EH (cell line): ENCODE data around the gene KATNB1.
"Not testable (repeated sequence)": the region's sequence is repeated elsewhere in the genome, so short reads cannot be mapped to it uniquely, and the experiment has no call there.

Experiments
- DNase-seq: peaks from one replicate; pipeline ENCODE4 v3.0.0-alpha.2; 2015; ENCODE audit warnings: low read depth

The KATNB1 gene

DNA sequence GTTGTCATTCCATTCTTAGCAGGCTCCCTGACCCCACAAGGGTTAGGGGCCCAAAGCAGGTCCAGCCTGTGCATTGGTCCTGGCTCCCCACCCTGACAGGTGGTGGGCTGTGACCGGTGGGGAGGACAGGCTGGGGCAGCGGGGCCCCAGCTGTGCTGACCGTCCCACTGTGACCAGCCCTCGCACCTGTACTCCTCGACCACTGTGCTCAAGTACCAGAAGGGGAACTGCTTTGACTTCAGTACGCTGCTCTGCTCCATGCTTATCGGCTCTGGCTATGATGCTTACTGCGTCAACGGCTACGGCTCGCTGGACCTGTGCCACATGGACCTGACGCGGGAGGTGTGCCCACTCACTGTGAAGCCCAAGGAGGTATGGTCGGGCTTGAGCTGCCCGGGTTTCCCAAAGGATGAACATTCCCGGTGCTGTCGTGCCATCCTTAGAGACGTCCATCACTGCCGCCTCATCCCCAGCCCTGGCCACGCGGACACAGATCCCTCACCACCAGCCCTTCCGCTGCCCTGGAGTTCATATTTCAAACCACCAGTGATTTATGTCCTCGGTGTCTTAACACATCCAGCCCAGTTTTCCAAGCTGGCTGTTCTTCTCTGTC lies 33.7 kb upstream of the KATNB1 start:
- no peak for DNase-seq

DNA sequence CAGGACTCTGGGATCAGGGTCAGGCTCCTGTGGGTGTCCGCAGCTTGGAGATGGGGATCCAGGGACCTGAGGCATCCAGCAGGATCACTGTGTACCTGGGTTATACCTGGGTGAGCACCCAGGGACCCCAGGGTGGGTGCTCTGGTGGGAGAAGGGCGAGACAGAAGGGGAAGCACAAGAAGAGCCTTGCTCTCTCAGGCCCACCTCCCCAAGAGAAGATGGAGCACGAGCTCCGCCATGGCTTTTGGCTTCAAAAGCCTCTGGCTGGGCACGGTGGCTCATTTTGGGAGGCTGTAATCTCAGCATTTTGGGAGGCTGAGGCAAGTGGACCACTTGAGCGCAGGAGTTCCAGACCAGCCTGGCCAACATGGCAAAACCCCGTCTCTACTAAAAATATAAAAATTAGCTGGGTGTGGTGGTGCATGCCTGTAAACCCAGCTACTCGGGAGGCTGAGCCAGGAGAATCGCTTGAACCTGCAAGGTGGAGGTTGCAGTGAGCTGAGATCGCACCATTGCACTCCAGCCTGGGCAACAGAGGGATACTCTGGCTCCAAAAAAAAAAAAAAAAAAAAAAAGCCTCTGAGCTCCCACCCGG lies 32.1 kb upstream of the KATNB1 start:
- no peak for DNase-seq

DNA sequence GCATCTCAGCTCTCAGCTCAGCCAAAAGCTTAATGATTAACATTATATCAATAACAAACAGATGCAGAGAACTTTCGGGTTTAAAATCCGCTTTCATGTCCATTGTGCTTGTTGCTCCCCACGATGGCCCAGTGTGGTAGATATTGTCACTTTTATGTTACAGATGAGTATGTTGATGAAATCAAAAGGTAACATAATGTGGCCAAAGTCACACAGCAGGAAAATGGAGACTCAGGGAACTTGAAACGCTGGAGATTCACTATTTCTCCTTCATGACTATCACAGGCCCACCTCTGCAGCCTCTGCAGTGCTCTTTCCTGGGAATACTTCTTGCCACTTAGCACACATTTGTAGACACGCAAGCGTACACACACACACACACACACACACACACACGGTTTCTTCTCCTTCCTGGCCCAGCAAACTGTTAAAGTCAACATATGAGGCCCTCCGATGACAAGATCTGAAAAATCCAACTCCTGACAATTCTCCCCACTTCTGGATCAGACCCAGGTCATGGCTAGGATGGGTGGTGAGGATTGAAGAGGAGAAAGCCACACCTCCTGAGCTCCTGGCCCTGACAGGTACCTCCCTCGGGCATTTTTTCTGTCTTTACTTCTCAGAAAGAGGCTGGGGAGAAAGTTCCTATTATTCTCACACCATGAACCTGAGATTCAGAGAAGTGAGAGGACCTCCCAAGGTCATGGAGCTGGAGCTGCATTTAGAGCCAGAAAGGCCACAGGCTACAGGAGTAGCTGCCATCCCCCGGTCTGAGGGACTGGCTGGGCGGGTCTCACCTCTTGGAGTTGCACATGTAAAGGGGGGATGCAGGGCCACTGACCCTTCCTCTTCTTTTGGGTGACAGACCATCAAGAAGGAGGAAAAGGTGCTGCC lies 31.3 kb upstream of the KATNB1 start:
- no peak for DNase-seq

DNA sequence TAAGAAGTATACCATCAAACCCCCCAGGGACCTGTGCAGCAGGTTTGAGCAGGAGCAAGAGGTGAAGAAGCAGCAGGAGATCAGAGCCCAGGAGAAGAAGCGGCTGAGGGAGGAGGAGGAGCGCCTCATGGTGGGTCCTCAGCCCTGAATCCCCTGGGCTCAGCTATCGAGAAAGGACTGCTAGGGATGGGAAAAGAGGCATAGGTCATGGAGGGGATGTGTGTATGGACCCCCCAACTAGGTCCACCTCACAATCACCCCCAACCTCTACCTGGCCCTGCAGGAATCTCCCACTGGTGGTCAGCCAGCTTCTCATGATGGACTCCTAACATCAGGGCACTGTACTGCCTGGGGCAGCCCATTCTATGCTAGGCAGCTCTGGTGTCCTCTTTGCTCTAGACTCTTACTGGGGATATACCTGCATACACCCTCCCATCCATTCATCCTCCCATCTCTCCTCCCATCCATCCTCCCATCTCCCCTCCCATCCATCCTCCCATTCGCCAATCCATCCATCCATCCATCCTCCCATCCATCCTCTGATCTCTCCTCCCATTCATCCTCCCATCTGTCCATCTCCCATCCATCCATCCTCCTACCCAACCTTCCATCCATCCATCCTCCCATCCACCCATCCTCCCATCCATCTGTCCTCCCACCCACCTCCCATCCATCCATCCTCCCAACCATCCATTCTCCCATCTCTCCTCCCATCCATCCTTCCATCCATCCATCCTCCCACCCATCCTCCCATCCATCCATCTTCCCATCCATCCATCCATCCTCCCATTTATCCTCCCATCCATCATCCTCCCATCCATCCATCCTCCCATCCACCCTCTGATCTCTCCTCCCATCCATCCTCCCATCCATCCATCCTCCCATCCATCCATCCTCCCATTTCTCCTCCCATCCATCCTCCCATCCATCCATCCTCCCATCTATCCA lies 30.4 kb upstream of the KATNB1 start:
- DNase-seq, result no peak

DNA sequence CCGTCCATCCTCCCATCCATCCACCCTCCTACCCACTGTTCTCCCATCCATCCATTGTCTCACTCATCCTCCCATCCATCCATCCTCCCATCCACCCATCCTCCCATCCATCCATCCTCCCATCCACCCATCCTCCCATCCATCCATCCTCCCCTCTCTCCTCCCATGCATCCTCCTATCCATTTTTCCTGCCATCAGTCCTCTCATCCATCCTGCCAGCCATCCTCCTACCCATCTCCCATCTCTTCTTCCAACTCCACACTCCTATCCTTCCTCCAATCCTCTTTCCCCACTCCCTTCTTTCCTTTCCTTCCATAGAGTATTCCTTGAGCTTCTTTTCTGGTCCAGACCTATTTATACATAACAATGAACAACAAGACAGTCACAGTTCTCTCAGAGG lies 28.9 kb upstream of the KATNB1 start:
- DNase-seq, result no peak

DNA sequence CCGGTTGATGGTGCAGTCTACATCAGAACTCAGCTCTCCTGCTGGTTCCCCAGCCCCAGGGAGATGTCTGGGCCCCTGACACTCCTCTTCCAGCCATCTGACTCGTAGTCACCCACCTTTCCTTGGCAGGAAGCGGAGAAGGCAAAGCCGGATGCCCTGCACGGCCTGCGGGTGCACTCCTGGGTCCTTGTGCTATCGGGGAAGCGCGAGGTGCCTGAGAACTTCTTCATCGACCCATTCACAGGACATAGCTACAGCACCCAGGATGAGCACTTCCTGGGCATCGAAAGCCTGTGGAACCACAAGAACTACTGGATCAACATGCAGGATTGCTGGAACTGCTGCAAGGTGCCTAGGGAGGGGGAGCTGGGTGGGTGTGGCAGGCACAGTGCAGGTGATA lies 28.2 kb upstream of the KATNB1 start:
- DNase-seq, result no peak

DNA sequence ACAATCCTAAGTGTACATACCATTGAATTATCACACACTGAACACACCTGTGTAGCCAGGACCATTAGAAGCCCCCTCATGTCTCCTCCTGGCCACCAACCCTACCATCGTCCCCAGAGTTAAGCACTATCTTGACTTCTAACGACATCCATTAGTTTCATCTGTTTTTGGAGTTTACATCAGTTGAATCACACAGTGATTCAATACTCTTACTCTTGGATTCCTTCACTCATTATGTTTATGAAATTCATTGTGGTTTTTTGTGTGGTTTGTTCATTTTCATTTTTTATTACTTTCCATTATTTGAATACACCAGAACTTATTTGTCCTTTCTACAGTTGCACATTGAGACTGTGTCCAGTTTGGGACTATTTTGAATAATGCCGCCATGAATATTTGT lies 27.4 kb upstream of the KATNB1 start:
- no peak for DNase-seq

DNA sequence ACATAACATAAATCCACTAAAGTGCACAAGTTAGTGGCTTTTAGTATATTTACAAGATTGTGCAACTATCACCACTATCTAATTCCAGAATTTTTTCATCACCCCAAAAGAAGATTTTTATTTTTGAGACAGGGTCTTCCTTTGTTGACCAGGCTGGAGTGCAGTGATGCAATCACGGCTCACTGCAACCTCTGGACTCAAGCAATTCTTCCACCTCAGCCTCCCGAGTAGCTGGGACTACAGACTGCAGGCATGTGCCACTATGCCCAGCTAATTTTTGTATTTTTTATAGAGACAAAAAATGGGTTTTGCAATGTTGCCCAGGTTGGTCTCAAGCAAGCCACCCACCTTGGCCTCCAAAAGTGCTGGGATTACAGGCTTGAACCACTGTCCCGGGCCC lies 25.9 kb upstream of the KATNB1 start:
- DNase-seq, result no peak

DNA sequence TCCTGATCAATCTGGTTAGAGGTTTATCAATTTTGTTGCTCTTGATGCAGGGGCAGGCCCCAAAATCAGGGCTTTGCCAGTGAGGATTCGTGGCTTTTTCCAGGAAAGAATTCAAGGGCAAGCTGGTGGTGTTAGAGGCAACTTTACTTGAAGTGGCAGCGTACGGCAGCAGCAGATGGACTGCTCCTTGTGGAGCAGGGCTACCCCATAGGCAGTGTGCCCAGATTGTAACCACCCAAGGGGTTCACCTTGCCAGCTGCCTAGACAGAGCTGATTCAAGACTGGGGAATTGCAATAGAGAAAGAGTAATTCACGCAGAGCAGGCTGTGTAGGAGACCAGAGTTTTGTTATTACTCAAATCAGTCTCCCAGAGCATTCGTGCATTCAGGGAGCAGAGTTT lies 24.2 kb upstream of the KATNB1 start:
- DNase-seq, result no peak

DNA sequence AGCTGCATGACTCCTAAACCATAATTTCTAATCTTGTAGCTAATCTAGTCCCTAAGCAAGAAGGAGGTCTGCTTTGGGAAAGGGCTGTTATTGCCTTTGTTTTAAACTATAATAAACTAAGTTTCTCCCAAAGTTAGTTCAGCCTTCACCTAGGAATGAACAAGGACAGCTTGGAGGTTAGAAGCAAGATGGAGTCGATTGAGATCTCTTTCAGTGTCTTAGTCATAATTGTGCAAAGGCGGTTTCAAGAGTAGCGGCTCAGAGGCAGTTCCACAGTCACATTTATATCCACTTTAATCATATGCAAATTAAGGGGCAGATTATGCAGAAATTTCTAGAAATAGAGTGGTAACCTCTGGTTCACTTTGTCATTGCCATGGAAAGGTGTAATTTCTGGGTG lies 23.6 kb upstream of the KATNB1 start:
- DNase-seq, result no peak

DNA sequence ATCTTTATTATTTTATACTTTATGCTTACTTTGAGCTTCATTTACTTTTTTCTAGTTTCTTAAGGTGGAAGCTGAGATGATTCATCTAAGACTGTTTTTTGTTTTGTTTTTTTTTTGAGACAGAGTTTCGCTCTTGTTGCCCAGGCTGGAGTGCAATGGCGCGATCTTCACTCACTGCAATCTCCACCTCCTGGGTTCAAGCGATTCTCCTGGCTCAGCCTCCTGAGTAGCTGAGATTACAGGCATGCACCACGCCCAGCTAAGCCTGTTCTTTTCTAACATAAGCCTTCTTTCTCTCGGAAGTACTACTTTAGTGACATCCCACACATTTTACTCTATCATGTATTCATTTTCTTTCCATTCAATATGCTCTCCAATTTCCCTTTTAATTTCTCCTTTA lies 23.0 kb upstream of the KATNB1 start:
- not testable (repeated sequence) for DNase-seq

DNA sequence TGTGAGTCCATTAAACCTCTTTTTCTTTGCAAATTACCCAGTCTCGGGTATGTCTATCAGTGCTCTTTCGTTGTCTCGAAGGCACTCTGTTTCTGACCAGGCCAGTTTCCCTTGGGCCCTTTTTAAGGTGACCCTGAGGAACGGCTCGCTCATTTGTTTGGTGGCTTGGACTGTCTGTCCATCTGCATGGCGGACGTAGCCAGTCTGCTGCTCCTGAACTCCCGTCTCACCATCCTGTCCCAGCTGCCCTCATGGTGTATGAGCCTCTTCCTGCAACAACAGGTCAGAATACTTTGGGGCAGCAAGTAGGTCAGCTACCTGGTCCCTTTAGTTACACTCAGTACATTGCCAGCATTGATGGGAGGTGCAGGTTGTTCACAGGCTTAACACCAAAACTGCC lies 22.0 kb upstream of the KATNB1 start:
- no peak for DNase-seq

DNA sequence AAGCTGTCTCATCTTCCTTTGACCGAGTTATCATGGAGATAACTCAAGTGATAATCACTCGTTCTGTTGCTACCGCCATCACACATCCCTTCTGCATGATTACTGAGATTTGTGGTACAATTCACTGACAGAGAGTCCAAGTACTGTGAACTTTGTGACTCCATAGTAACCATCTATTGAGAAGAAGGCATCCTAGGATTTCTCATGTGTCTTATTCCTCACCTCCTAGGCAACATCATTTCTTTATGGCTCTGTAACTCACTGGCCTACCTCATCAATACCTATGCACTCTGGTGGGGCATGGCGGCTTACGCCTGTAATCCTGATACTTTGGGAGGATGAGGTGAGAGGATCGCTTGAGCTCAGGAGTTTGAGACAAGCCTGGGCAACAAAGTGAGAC lies 21.5 kb upstream of the KATNB1 start:
- no peak for DNase-seq

DNA sequence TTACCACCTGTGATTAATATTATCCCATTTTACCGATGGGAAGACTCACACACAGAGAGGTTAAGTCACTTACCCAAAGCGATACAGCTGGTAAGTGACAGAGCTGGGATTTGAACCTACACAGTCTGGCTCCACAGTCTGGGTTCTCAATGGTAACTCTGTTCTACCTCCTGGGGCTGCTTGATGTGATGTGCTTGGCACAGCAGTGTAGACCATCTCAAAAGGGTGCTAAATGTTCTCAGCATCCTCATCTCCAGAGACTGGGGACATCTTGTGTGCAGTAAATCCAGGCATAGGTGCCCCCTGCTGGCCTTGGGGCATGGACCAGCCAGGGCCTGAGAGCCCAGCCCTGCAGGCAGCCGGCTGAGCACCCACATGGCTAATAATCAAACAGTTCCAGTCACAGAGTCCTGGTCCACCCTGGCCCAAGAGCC lies 15.4 kb upstream of the KATNB1 start:
- peak; percentile 63 for DNase-seq

DNA sequence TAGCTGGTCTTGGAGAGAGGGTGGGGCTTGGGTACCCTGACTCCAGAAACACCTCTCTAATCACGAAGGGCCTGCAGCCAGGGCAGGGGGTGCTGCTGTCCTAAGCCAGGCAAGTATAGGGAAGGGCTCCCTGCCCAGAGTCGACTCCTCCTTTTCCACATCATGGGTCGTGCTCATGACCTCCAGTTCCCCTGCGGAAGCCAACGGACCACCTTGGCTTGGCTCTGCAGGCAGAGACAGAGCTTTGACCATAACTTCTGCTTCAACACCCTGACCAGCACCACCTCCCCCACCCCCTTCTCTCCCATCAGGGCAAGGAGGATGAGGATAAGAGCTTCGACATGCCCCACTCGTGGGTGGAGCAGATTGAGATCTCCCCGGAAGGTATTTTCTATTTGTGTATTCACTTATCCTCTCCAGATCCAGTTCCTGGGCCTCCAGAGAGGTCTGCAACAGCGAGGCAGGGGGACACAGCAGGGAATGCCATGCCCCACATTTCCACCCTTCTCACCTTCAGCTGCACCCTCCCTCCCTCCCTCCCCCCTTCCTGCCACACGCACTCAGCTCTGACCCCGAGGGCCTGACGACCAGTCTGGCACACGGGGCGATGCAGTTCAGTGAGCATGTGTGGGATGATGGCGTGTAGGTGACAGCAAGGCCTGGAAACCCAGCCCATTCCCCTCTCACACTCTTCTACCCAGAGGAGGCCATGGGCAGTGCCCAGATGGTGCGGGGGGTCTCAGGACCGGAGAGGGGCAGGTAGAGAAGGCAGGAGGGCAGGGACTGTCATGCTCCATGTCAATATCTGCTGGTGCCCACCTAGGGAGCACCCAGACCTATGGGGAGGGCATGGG lies 14.0 kb upstream of the KATNB1 start:
- DNase-seq, result no peak

DNA sequence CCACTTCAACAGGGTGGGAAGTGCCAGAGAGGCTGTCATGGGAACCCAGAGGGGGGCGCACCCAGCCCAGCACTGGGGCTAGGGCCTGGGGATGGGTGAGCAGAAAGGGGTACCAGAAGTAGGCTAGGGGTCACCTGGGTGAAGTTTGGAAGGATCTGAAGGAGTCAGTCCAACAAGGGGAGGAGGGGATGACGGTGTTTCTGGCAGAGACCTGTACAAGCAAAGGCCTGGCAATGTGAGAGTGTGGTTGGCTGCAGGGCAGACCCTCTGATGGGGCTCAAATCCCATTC lies 13.4 kb upstream of the KATNB1 start:
- no peak for DNase-seq

DNA sequence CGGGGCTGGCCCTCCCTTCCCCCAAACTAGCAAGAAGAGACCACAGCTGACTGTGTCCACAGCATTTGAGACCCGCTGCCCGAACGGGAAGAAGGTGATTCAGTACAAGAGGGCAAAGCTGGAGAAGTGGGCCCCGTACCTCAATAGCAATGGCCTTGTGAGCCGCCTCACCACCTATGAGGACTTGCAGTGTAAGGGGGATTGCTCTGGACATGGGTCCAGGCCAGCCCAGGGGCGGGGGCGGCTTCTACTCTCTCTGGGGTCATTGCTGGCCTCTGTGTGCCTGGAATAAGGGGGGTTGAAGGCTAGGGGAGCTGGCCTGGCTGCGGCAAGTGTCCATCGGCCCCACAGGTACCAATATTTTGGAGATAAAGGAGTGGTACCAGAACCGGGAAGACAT lies 12.9 kb upstream of the KATNB1 start:
- no peak for DNase-seq

DNA sequence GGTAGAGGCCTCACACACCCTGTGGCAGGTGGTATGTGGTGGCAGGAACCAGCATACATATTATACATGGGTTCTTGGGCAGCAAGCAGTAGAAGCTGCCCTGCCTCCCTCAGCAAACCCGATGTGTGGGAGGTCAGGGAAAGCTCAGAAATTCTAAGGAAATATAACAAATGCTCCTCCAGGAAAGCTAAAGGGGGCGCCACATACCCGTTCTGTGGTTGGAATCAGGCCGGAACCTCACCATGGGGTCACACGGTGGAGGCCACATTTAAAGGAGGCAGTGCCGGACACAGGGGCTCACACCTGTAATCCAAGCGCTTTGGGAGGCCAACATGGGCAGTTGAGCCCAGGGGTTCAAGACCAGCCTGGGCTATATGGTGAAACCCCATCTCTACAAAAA lies 12.4 kb upstream of the KATNB1 start:
- peak; percentile 12 for DNase-seq

DNA sequence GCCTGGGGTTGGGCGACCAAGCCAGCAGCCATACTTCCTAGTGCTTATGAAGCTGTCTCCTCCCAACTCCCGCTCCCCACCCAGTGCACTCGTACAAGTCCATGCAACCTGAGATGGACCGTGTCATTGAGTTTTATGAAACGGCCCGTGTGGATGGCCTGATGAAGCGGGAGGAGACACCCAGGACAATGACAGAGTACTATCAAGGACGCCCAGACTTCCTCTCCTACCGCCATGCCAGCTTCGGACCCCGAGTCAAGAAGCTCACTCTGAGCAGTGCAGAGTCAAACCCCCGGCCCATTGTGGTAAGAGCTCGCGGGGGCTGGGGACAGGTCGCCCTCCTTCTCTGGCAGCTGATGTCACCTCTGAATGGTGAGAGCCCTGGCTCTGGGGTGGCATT lies 11.0 kb upstream of the KATNB1 start:
- DNase-seq, result no peak

DNA sequence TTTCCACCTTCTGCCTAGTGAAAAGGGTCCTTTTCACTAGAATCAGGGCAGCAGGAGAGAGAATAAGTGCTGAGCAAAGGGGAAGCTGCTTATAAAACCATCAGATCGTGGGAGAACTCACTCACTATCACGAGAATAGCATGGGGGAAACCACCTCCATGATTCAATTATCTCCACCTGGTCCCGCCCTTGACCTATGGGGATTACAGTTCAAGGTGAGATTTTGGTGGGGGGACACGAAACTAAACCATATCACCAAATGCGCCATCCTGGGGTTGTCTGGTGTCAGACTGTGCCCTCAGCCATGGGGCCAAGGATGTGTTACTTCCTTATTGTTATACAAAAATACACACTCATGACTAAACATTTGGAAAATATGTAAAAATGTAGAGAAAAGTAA lies 10.4 kb upstream of the KATNB1 start:
- DNase-seq, result no peak

DNA sequence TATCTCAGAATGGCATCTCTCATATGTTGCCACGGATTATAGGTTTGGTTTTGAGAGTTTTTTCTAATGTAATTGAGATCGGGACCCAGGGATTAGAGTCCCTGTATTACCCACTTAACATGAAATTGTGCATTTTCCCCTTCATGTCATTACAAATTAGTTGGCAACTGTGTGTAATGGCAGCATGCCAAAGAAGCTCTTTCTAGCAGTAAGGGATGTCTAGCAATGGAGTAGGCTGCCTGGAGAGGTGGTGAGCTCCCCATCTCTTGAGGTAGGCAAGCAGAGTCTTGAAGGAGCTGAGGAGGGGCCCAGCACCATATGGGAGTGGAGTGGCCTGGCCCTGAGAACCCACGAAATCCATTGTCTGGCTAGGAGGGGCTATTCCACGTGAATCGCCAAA lies 10.0 kb upstream of the KATNB1 start:
- no peak for DNase-seq

DNA sequence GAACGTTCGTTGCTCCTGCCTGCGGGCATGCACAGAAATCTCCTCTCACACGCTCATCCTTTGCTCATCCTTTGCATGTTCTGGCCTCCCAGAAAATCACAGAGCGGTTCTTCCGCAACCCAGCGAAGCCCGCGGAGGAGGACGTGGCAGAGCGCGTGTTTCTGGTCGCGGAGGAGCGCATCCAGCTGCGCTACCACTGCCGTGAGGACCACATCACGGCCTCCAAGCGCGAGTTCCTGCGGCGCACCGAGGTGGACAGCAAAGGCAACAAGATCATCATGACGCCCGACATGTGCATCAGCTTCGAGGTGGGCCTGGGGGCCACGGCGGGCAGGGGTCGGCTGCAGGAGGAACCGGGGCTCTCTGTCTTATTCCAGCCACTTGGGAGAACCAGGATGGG lies 9.6 kb upstream of the KATNB1 start:
- DNase-seq, result no peak
